Stimulated activated CD8-positive, alpha-beta memory T cell treated with anti-CD3 and anti-CD28 coated beads, Interleukin-15, amount 100 ng/mL, for 48 hours (primary cell): ENCODE results near the gene SLC43A1.
A peak's percentile ranks its signal among the peaks of the same experiment; 100 is the strongest.
"Not testable (repeated sequence)": the region's sequence is repeated elsewhere in the genome, so short reads cannot be mapped to it uniquely, and the experiment has no call there.

Source experiments
- DNase-seq, 2 donors: peaks; one replicate each; pipeline ENCODE4 v3.0.0-alpha.2; 2020; ENCODE audit warnings: low read depth in 2 of 2

The SLC43A1 gene

DNA sequence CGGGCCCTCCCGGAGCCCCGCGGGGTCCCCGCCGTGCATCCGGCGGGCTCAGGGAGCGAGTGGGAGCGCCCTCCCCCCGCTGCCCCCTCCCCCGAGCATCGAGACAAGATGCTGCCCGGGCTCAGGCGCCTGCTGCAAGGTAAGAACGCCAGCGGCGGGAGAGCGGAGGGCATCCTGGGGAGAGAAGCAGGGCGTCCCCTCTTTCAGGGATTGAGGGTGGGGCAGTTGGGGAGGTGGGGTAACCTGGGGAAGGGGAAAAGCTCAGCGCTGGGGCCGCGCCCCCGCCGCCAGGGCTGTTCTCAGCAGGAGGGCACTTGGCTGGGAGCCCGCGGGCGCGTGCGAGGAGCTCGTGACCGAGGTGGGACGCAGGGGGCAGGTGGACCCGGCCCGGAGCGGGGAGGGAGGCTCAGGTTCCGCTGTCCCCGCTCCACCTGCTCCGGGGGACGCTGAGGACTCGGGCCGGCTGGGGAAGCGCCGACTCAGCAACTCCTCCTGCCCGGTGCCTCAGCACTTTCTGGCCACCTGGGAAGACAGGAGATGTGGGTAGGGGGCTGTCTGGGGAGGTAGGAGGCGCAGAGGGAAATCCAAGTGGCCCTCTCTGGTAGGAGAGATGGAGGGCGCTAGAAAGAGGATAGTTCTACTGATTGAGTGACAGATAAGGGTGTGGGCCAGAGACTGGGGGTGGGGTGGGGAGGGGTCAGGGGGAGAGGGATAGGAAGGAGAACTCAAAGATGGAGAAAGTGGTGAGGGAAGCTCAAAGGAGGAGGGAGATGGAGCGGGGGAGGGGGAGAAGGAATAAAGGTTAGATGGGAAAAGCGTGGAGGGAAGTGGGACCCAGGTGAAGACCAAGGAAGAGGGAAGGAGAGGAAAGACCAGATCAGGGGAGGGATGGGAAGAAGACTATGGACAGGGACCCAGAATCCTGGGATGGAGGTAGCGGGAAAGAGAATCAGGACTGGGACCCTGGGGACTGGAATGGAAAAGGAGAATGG is 54.4 kb downstream of the SLC43A1 start:
- DNase-seq: no peak

GRCh38 chr11:57460022-57460757 is 55.3 kb downstream of the SLC43A1 start, which contains the start of gene RTN4RL2:
Gene RTN4RL2, plus strand, starts transcription at chr11:57460528. Its CDS starts 338 bp downstream, at chr11:57460866.
- peak; percentile 14 to 29 for DNase-seq

GRCh38 chr11:57459164-57460021 is 56.1 kb downstream of the SLC43A1 start:
- DNase-seq: no peak

GRCh38 chr11:57458410-57459163 is 56.9 kb downstream of the SLC43A1 start:
- DNase-seq: peak in 1 of 2 donors; percentile 45

- no peak for DNase-seq
Observed at GRCh38 chr11:57458060-57458409, 57.5 kb downstream of the SLC43A1 start.

- no peak for DNase-seq
Observed at GRCh38 chr11:57457643-57458023, 57.9 kb downstream of the SLC43A1 start.

- peak; percentile 49 to 56 for DNase-seq
Observed at GRCh38 chr11:57456960-57457642, 58.4 kb downstream of the SLC43A1 start.

GRCh38 chr11:57453543-57454177 is 61.8 kb downstream of the SLC43A1 start:
- DNase-seq: no peak

- no peak for DNase-seq
Observed at GRCh38 chr11:57446055-57446454, 69.4 kb downstream of the SLC43A1 start.

GRCh38 chr11:57445122-57445394 is 70.4 kb downstream of the SLC43A1 start:
- not testable (repeated sequence) for DNase-seq

- no peak for DNase-seq
Observed at GRCh38 chr11:57444362-57445121, 71.0 kb downstream of the SLC43A1 start.

DNA sequence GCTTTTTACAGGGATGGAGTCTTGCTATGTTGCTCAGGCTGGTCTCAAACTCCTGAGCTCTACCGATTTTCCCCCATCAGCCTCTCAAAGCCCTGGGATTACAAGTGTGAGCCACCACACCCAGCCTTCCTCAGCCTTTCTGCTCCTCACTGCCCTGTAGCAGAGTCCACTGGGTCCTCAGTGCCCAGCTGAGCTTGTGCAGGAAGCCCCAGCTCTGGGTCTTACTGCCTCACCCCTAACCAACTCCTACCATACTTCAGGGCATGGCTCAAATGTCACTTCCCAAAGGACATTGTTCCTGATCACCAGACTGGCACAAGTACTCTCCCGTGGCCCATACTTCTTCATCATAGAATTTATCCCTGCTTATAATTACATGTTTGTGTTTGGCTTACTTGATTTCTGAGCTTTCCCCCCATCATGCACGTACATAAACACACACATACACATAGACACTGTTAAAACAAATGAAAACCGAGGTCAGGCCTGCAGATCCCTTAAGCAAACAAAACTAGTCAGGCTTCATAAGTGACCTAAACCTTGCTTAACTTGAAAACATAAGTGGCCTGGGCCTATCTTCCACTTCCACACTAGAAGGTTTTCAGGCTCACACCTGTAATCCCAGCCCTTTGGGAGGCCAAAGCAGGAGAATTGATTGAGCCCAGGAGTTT is 74.6 kb downstream of the SLC43A1 start:
- DNase-seq: no peak

GRCh38 chr11:57439786-57440185 is 75.7 kb downstream of the SLC43A1 start:
- DNase-seq: no peak

GRCh38 chr11:57438345-57439285 is 76.9 kb downstream of the SLC43A1 start:
- no peak for DNase-seq

GRCh38 chr11:57436031-57436430 is 79.5 kb downstream of the SLC43A1 start:
- DNase-seq: no peak

DNA sequence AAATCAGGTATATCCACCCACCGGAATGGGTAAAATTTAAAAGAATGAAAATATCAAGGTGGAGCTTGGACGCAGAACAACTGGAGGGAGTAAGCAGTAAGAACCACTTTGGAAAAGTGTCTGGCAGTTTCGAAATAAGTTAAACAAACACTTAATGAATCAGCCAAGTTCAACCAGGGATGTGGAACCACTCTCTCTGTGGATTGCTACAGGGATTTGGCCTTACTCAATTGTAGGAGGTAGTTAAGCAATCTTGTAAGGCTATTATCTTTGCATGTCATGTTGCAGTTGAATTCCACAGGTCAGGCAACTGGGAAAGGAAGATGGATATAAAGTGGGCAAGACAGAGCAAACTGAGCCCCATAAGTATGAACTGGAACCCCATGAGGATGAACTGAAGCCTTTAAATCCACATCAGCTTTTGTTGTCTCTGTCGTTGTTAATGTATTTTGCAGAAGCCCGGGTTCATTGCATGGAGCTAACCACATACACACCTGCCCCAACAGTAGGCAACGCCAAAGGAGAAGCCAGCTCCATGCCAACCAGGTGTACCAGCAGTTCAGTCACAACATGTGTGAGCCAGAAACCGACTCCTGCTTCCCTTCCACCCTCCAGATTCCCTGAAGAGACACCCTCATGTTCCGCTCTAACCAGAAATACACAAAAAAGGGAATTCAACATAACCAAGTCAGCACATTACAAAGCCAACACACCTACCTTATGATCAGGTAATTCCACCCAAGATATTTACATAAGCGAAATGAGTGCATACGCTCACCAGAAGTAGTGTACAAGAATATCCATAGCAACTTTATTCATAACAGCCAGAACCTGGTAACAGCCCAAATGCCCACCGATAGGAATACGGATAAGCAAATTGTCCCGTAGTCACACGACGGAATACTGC is 80.6 kb downstream of the SLC43A1 start:
- no peak for DNase-seq
